Keratinocyte (primary cell): ENCODE measurements around the gene C1RL. TPM values are rescaled to one million over a fixed set of nuclear protein-coding genes. Genes with fewer than 3 reads are reported as not detected.

Experiments used
- DNase-seq: peaks from one replicate; pipeline ENCODE4 v3.0.0-alpha.2; 2011; ENCODE audit warnings: low read depth, missing footprints, low spot score
- FAIRE-seq: peaks from 2 replicates; lab custom pipeline; 2011; peaks lifted over from hg19 to GRCh38; lab: Jason Lieb, UNC
- H2AFZ ChIP-seq: 2 replicates; pipeline ENCODE4 v1.6.0; 2012; ENCODE audit warnings: low read length, control low read depth, inconsistent platforms; ENCODE audit not compliant: control insufficient read depth
- H3K27ac ChIP-seq: 2 replicates; pipeline ENCODE4 v1.5.1; 2011; ENCODE audit warnings: low read length; ENCODE audit not compliant: control insufficient read depth, insufficient read depth
- H3K27me3 ChIP-seq: 3 replicates; pipeline ENCODE4 v1.6.0; 2011; ENCODE audit warnings: low read length; ENCODE audit not compliant: control insufficient read depth, insufficient read depth; ENCODE audit errors: extremely low read depth
- H3K36me3 ChIP-seq, 2 experiments: 2 replicates in 1 of 2; 3 replicates in 1 of 2; pipeline ENCODE4 v1.5.1; 2011; ENCODE audit warnings: low read length in 2 of 2, mild to moderate bottlenecking in 1 of 2; ENCODE audit not compliant: control insufficient read depth in 2 of 2, insufficient read depth in 2 of 2; ENCODE audit errors: extremely low read depth in 1 of 2
- H3K4me1 ChIP-seq: 3 replicates; pipeline ENCODE4 v1.5.1; 2011; ENCODE audit warnings: low read length; ENCODE audit not compliant: control insufficient read depth, insufficient read depth; ENCODE audit errors: extremely low read depth
- H3K4me2 ChIP-seq: 3 replicates; pipeline ENCODE4 v1.6.0; 2011; ENCODE audit warnings: low read depth, low read length; ENCODE audit not compliant: control insufficient read depth, insufficient read depth; ENCODE audit errors: extremely low read depth
- H3K4me3 ChIP-seq, 3 experiments: fragments of 200-600 bp in 1 of 3; sonication (generic) in 1 of 3; 2 replicates in 2 of 3; 3 replicates in 1 of 3; pipeline ENCODE4 v1.5.1; 2011 to 2016; ENCODE audit warnings: low read length in 3 of 3, mild to moderate bottlenecking in 3 of 3, control low read depth in 2 of 3, inconsistent platforms in 1 of 3, low read depth in 1 of 3, mixed read lengths in 1 of 3, mixed run types in 1 of 3, moderate library complexity in 1 of 3; ENCODE audit not compliant: control insufficient read depth in 2 of 3, insufficient read depth in 2 of 3; ENCODE audit errors: extremely low read depth in 1 of 3
- H3K79me2 ChIP-seq: 2 replicates; pipeline ENCODE4 v1.6.0; 2012; ENCODE audit warnings: low read length; ENCODE audit not compliant: control insufficient read depth, insufficient read depth
- H3K9ac ChIP-seq: 3 replicates; pipeline ENCODE4 v1.6.0; 2011; ENCODE audit warnings: low read length; ENCODE audit not compliant: control insufficient read depth, insufficient read depth; ENCODE audit errors: extremely low read depth
- H3K9me1 ChIP-seq: 3 replicates; pipeline ENCODE4 v1.6.0; 2011; ENCODE audit warnings: low read length; ENCODE audit not compliant: control insufficient read depth, insufficient read depth; ENCODE audit errors: extremely low read depth
- H3K9me3 ChIP-seq: 2 replicates; pipeline ENCODE4 v1.5.1; 2012; ENCODE audit warnings: low read depth, low read length; ENCODE audit not compliant: control insufficient read depth
- H4K20me1 ChIP-seq: 3 replicates; pipeline ENCODE4 v1.6.0; 2011; ENCODE audit warnings: low read length; ENCODE audit not compliant: control insufficient read depth, insufficient read depth; ENCODE audit errors: extremely low read depth
- EZH2 ChIP-seq: IDR thresholded peaks from one replicate; pipeline ENCODE4 v1.6.1; 2012; ENCODE audit warnings: inconsistent platforms, mild to moderate bottlenecking, low read length, moderate library complexity
- dilution Hi-C: fragments of 300-500 bp; cut with MboI; formaldehyde crosslinking; loops from one replicate; pipeline ENCODE4 v1.7.0; 2020; ENCODE audit warnings: low sequenced_read_pairs; ENCODE audit not compliant: extremely low pct_ligation_motif_present
- polyA plus RNA-seq, 5 experiments: library from polyadenylated mRNA; depleted of rRNA in 3 of 5; stranded (reverse) in 3 of 5; stranded (forward) in 1 of 5; unstranded in 1 of 5; fragments of >200 nt; gene quantifications; 1 replicate in 1 of 5; 2 replicates in 3 of 5; 3 replicates in 1 of 5; pipeline versions ENCODE4 v1.2.1 to v1.2.3, GENCODE V29; 2011 to 2012; ENCODE audit warnings: missing spikeins in 2 of 5, low read depth in 1 of 5, low replicate concordance in 1 of 5
- TF ChIP-seq, protein P1 (sequence below), 3 experiments: IDR thresholded peaks in 1 of 3; conservative IDR thresholded peaks in 1 of 3; optimal IDR thresholded peaks in 1 of 3; 2 replicates in 2 of 3; 3 replicates in 1 of 3; pipeline versions ENCODE3 to v1.5.1; 2011; ENCODE audit warnings: low read length in 3 of 3, mild to moderate bottlenecking in 3 of 3, moderate library complexity in 2 of 3, control low read depth in 1 of 3, inconsistent platforms in 1 of 3; ENCODE audit not compliant: insufficient read depth in 2 of 3; ENCODE audit errors: extremely low read depth in 1 of 3

The C1RL gene
- polyA plus RNA-seq, 1 donor (not counting 4 experiments of a cell fraction or from before 2014, with no cell fraction given) = 9.3 TPM

DNA sequence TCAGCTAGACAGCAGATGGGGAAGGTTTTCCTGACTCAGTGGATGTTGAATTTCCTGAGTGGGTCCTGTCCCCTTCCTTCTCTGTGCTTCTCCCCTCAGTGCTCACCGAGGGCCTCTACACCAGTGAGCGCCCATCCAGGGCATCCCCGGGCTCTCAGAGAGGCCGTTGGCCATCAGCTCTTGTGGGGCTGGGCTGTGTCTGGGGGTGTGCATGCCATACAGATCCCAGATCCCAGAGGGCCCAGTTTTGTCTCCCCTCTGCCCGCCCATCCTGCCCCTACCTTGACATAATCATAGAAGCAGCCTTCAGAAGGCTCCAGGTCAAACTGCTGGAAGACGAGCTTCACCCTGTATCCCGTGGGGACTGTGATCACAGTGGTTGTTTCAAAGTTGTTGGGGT is 17.8 kb downstream of the C1RL start:
- Histone ChIP-seq H3K4me2 (no peak overlapping the region), H2AFZ (no peak overlapping the region), H3K36me3 (no peaks in the 10 kb centered on the region), H3K4me1 (peaks cover 6% of the 10 kb centered on the region), H3K27me3 (no peaks in the 10 kb centered on the region), H3K9me1 (no peaks in the 10 kb centered on the region), H3K27ac (no peak overlapping the region), H3K9ac (no peak overlapping the region), H3K9me3 (no peaks in the 10 kb centered on the region), H3K4me3 (no peak overlapping the region), H4K20me1 (no peaks in the 10 kb centered on the region), H3K79me2 (no peaks in the 10 kb centered on the region)
- FAIRE-seq (no peak), DNase-seq (no peak)
- TF ChIP-seq, protein P1, sequence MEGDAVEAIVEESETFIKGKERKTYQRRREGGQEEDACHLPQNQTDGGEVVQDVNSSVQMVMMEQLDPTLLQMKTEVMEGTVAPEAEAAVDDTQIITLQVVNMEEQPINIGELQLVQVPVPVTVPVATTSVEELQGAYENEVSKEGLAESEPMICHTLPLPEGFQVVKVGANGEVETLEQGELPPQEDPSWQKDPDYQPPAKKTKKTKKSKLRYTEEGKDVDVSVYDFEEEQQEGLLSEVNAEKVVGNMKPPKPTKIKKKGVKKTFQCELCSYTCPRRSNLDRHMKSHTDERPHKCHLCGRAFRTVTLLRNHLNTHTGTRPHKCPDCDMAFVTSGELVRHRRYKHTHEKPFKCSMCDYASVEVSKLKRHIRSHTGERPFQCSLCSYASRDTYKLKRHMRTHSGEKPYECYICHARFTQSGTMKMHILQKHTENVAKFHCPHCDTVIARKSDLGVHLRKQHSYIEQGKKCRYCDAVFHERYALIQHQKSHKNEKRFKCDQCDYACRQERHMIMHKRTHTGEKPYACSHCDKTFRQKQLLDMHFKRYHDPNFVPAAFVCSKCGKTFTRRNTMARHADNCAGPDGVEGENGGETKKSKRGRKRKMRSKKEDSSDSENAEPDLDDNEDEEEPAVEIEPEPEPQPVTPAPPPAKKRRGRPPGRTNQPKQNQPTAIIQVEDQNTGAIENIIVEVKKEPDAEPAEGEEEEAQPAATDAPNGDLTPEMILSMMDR (optimal IDR thresholded peaks at IDR 0.05 in 1 of 3, IDR thresholded peaks at IDR 0.05 in 1 of 3, conservative IDR thresholded peaks at IDR 0.05 in 1 of 3; ENCODE audit: extremely low read depth in 1 of 3, insufficient read depth in 2 of 3, low read length in 3 of 3) = no peak
- TF ChIP-seq EZH2 = no peak
- dilution Hi-C loops = no loop called here

DNA sequence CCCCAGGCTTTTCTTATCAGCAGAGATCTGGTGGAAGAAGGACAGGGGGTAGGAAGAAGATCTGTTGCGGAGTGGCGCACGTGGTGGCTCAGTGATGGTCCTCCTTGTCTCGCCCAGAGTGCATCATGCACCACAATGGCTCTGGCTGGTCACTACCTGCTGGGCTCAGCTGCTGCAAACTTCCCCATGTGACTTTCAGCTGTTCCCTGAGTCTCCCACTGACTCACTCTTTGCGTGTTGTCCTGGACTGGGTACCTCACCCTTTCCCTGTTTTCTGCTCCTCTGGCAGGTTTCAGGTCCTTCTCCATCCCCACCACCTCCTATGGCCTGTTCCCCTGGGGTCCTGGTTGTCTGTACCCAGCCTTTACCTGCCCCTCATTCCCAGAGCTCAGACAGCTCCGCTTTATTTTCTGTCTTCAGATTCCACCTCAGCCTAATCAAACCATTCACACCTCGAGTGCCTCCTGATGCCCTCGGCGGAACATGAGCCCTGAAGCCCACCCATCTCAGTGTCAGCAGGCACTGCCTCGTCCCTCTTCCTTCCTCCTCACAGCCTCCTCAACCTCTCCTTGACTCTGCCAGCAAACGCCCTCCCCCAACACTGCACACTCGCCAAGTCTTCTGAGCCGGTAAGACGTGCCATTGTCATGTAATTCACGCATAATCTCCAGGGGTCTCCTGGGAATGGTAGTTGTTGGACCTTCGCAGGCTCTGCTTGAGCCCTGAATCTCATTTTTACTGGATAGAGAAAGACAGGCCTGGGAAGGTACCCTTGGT is 18.6 kb downstream of the C1RL start:
- Histone ChIP-seq H3K9me3 (no peaks in the 10 kb centered on the region), H3K4me3 (no peak overlapping the region), H3K4me2 (no peak overlapping the region), H4K20me1 (no peaks in the 10 kb centered on the region), H3K9me1 (no peaks in the 10 kb centered on the region), H3K79me2 (no peaks in the 10 kb centered on the region), H3K36me3 (no peaks in the 10 kb centered on the region), H3K27me3 (no peaks in the 10 kb centered on the region), H2AFZ (no peak overlapping the region), H3K27ac (no peak overlapping the region), H3K4me1 (peaks cover 6% of the 10 kb centered on the region), H3K9ac (no peak overlapping the region)
- dilution Hi-C loops = no loop called here
- DNase-seq = no peak
- TF ChIP-seq EZH2 = no peak
- TF ChIP-seq, protein P1 (optimal IDR thresholded peaks at IDR 0.05 in 1 of 3, IDR thresholded peaks at IDR 0.05 in 1 of 3, conservative IDR thresholded peaks at IDR 0.05 in 1 of 3; ENCODE audit: extremely low read depth in 1 of 3, insufficient read depth in 2 of 3, low read length in 3 of 3) = no peak
- no peak for FAIRE-seq
